Measurements from ENCODE around the gene CCDC69.

The CCDC69 gene

GRCh38 chr5:151147033-151147432 lies 76.9 kb downstream of the CCDC69 start:
- H3K27ac Mint-ChIP-seq = peak overlapping the region; percentile 43
- H3K27me3 Mint-ChIP-seq = no peaks in the 10 kb centered on the region
- H3K9me3 Mint-ChIP-seq = no peaks in the 10 kb centered on the region
- H3K36me3 Mint-ChIP-seq (ENCODE audit: low read depth) = peaks cover 79% of the 10 kb centered on the region
- peaks cover 100% of the 10 kb centered on the region for H3K4me1 Mint-ChIP-seq (ENCODE audit: low read depth)
- no peak overlapping the region for H3K4me3 Mint-ChIP-seq

GRCh38 chr5:151146061-151146460 lies 77.8 kb downstream of the CCDC69 start:
- Mint-ChIP-seq H3K4me3 (no peak overlapping the region), H3K9me3 (no peaks in the 10 kb centered on the region), H3K36me3 (ENCODE audit: low read depth) (peaks cover 79% of the 10 kb centered on the region), H3K27me3 (no peaks in the 10 kb centered on the region), H3K27ac (peak overlapping the region; percentile 74), H3K4me1 (ENCODE audit: low read depth) (peaks cover 100% of the 10 kb centered on the region)

GRCh38 chr5:151144922-151145321 lies 79.0 kb downstream of the CCDC69 start:
- Mint-ChIP-seq H3K27me3 (no peaks in the 10 kb centered on the region), H3K4me1 (ENCODE audit: low read depth) (peaks cover 100% of the 10 kb centered on the region), H3K36me3 (ENCODE audit: low read depth) (peaks cover 81% of the 10 kb centered on the region), H3K9me3 (no peaks in the 10 kb centered on the region), H3K27ac (no peak overlapping the region), H3K4me3 (no peak overlapping the region)

GRCh38 chr5:151144275-151144674 lies 79.6 kb downstream of the CCDC69 start:
- Mint-ChIP-seq H3K36me3 (ENCODE audit: low read depth) (peaks cover 83% of the 10 kb centered on the region), H3K9me3 (no peaks in the 10 kb centered on the region), H3K4me1 (ENCODE audit: low read depth) (peaks cover 100% of the 10 kb centered on the region), H3K27ac (peak overlapping the region; percentile 85), H3K4me3 (no peak overlapping the region), H3K27me3 (no peaks in the 10 kb centered on the region)

- Mint-ChIP-seq H3K27me3 (no peaks in the 10 kb centered on the region), H3K36me3 (ENCODE audit: low read depth) (peaks cover 84% of the 10 kb centered on the region), H3K4me1 (ENCODE audit: low read depth) (peaks cover 100% of the 10 kb centered on the region), H3K4me3 (no peak overlapping the region), H3K27ac (peak overlapping the region; percentile 85), H3K9me3 (no peaks in the 10 kb centered on the region)
Observed at GRCh38 chr5:151143645-151144044, 80.2 kb downstream of the CCDC69 start.

GRCh38 chr5:151142933-151143332 lies 81.0 kb downstream of the CCDC69 start:
- peaks cover 84% of the 10 kb centered on the region for H3K36me3 Mint-ChIP-seq (ENCODE audit: low read depth)
- H3K27ac Mint-ChIP-seq = peak overlapping the region; percentile 85
- no peak overlapping the region for H3K4me3 Mint-ChIP-seq
- no peaks in the 10 kb centered on the region for H3K27me3 Mint-ChIP-seq
- H3K9me3 Mint-ChIP-seq = no peaks in the 10 kb centered on the region
- H3K4me1 Mint-ChIP-seq (ENCODE audit: low read depth) = peaks cover 100% of the 10 kb centered on the region

GRCh38 chr5:151141535-151141934 lies 82.4 kb downstream of the CCDC69 start:
- peak overlapping the region; percentile 85 for H3K27ac Mint-ChIP-seq
- H3K4me1 Mint-ChIP-seq (ENCODE audit: low read depth) = peaks cover 91% of the 10 kb centered on the region
- H3K9me3 Mint-ChIP-seq = no peaks in the 10 kb centered on the region
- H3K27me3 Mint-ChIP-seq = no peaks in the 10 kb centered on the region
- H3K4me3 Mint-ChIP-seq = peak overlapping the region; percentile 83
- peaks cover 85% of the 10 kb centered on the region for H3K36me3 Mint-ChIP-seq (ENCODE audit: low read depth)

GRCh38 chr5:151140686-151141459 lies 83.0 kb downstream of the CCDC69 start:
- H3K27ac Mint-ChIP-seq = peak overlapping the region; percentile 85
- H3K9me3 Mint-ChIP-seq = no peaks in the 10 kb centered on the region
- H3K27me3 Mint-ChIP-seq = no peaks in the 10 kb centered on the region
- peaks cover 85% of the 10 kb centered on the region for H3K36me3 Mint-ChIP-seq (ENCODE audit: low read depth)
- H3K4me3 Mint-ChIP-seq = peak overlapping the region; percentile 83
- peaks cover 85% of the 10 kb centered on the region for H3K4me1 Mint-ChIP-seq (ENCODE audit: low read depth)

- H3K4me3 Mint-ChIP-seq = no peak overlapping the region
- peak overlapping the region; percentile 67 for H3K27ac Mint-ChIP-seq
- no peaks in the 10 kb centered on the region for H3K9me3 Mint-ChIP-seq
- H3K4me1 Mint-ChIP-seq (ENCODE audit: low read depth) = peaks cover 75% of the 10 kb centered on the region
- H3K36me3 Mint-ChIP-seq (ENCODE audit: low read depth) = peaks cover 87% of the 10 kb centered on the region
- H3K27me3 Mint-ChIP-seq = no peaks in the 10 kb centered on the region
Observed at GRCh38 chr5:151139646-151140045, 84.2 kb downstream of the CCDC69 start.

GRCh38 chr5:151139015-151139414 lies 84.9 kb downstream of the CCDC69 start:
- Mint-ChIP-seq H3K4me3 (no peak overlapping the region), H3K9me3 (no peaks in the 10 kb centered on the region), H3K36me3 (ENCODE audit: low read depth) (peaks cover 85% of the 10 kb centered on the region)

GRCh38 chr5:151138114-151138513 lies 85.8 kb downstream of the CCDC69 start:
- Mint-ChIP-seq H3K4me1 (ENCODE audit: low read depth) (peaks cover 71% of the 10 kb centered on the region), H3K27ac (peak overlapping the region; percentile 67), H3K4me3 (no peak overlapping the region), H3K27me3 (no peaks in the 10 kb centered on the region), H3K9me3 (no peaks in the 10 kb centered on the region), H3K36me3 (ENCODE audit: low read depth) (peaks cover 85% of the 10 kb centered on the region)

More at GRCh38 chr5:151139015-151139414, 84.9 kb downstream of the CCDC69 start:
- Mint-ChIP-seq H3K4me1 (ENCODE audit: low read depth) (peaks cover 73% of the 10 kb centered on the region), H3K27ac (peak overlapping the region; percentile 67), H3K27me3 (no peaks in the 10 kb centered on the region)

- H3K9me3 Mint-ChIP-seq = no peaks in the 10 kb centered on the region
- no peaks in the 10 kb centered on the region for H3K27me3 Mint-ChIP-seq
- H3K4me1 Mint-ChIP-seq (ENCODE audit: low read depth) = peaks cover 71% of the 10 kb centered on the region
- H3K36me3 Mint-ChIP-seq (ENCODE audit: low read depth) = peaks cover 82% of the 10 kb centered on the region
- peak overlapping the region; percentile 23 for H3K27ac Mint-ChIP-seq
- no peak overlapping the region for H3K4me3 Mint-ChIP-seq
Observed at GRCh38 chr5:151137067-151137825, 86.6 kb downstream of the CCDC69 start.

GRCh38 chr5:151134228-151134627 lies 89.7 kb downstream of the CCDC69 start:
- Mint-ChIP-seq H3K4me1 (ENCODE audit: low read depth) (peaks cover 69% of the 10 kb centered on the region), H3K27ac (peak overlapping the region; percentile 34), H3K36me3 (ENCODE audit: low read depth) (peaks cover 89% of the 10 kb centered on the region), H3K4me3 (no peak overlapping the region), H3K27me3 (no peaks in the 10 kb centered on the region), H3K9me3 (no peaks in the 10 kb centered on the region)

GRCh38 chr5:151132963-151133362 lies 90.9 kb downstream of the CCDC69 start:
- Mint-ChIP-seq H3K9me3 (no peaks in the 10 kb centered on the region), H3K27me3 (no peaks in the 10 kb centered on the region), H3K27ac (no peak overlapping the region), H3K4me3 (no peak overlapping the region), H3K36me3 (ENCODE audit: low read depth) (peaks cover 89% of the 10 kb centered on the region), H3K4me1 (ENCODE audit: low read depth) (peaks cover 69% of the 10 kb centered on the region)
